ENCODE measurements around the gene LILRA6. TPM values are rescaled to one million over a fixed set of nuclear protein-coding genes. Genes with fewer than 3 reads are reported as not detected.

LILRA6 gene
- total and polyA plus RNA-seq, 10 of the 15 experiments (the other 5 are each of a cell fraction or from before 2014, with no cell fraction given): 0.04 to 1.7 (median 0.09) TPM; not detected in 2

DNA sequence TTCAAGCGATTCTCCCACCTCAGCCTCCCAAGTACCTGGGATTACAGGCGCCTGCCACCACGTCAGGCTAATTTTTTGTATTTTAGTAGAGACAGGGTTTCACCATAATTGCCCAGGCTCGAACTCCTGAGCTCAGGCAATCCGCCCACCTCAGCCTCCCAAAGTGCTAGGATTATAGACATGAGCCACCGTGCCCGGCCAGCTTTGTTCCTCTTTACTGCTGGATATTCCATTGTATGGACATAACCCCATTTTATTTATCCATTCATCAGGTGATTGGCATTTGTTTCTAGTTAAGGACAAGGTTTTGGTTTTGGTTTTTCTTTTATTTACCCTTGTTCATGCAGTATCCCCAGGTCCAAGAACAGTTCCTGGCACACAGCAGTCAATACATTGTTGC lies 46.1 kb downstream of the LILRA6 start:
- intact Hi-C loops (cut with micrococcal nuclease; ENCODE audit: unreplicated experiment) (no loop called here), in situ Hi-C loops (cut with MboI) (no loop called here)
- no peaks in the 10 kb centered on the region for H4K20me1 ChIP-seq (ENCODE audit: control insufficient read depth, insufficient read depth)
- no peak overlapping the region for H2AFZ ChIP-seq (ENCODE audit: control insufficient read depth, low read depth, low read length)
- H3K9me3 ChIP-seq (replicated peaks; ENCODE audit: control insufficient read depth, insufficient read depth, low read length): no peaks in the 10 kb centered on the region
- no peak for FAIRE-seq
- no peak overlapping the region for H3K27ac ChIP-seq (ENCODE audit: control insufficient read depth, insufficient read depth)
- peaks cover 2 to 4% of the 10 kb centered on the region in 2 experiments; a peak in 3 of 4 replicates for H3K36me3 ChIP-seq (ENCODE audit: control insufficient read depth in 2 of 2, insufficient read depth in 2 of 2, low read length in 1 of 2)
- no peak for DNase-seq (ENCODE audit: low read depth, low spot score)
- no peaks in the 10 kb centered on the region for H3K27me3 ChIP-seq (replicated peaks in 1 of 2; ENCODE audit: control insufficient read depth in 2 of 2, insufficient read depth in 2 of 2, low read length in 1 of 2)
- POLR2A ChIA-PET: no interaction called here
- BruUV-seq (replicated peaks): no TSS peak
- ATAC-seq: no peak
- H3K4me1 ChIP-seq (ENCODE audit: control insufficient read depth, insufficient read depth, low read length): peaks cover 7% of the 10 kb centered on the region
- no peak overlapping the region for H3K4me2 ChIP-seq (ENCODE audit: control insufficient read depth, insufficient read depth)
- 96% methylated on average over 7 of the region's 7 CpGs for WGBS (ENCODE audit: insufficient coverage, insufficient replicate concordance, low lambda C conversion rate, missing lambda C conversion rate)
- SMC1A ChIA-PET (ENCODE audit: uncharacterized antibody, unreplicated experiment): no interaction called here
- RAD21 ChIA-PET (ENCODE audit: unreplicated experiment): no interaction called here
- peaks cover 20% of the 10 kb centered on the region for H3K79me2 ChIP-seq (ENCODE audit: control insufficient read depth, insufficient read depth, low read length)
- no peak overlapping the region for H3K9ac ChIP-seq (ENCODE audit: control insufficient read depth, insufficient read depth, low read length)
- CTCF ChIA-PET: no interaction called here
- H3K4me3 ChIP-seq: no peak overlapping the region
- no peak for TF ChIP-seq SIX5 (IDR thresholded peaks at IDR 0.05; ENCODE audit: low read depth, low read length, severe bottlenecking)
- TF ChIP-seq LARP7 (IDR thresholded peaks at IDR 0.05): no peak
- TF ChIP-seq, protein P1, sequence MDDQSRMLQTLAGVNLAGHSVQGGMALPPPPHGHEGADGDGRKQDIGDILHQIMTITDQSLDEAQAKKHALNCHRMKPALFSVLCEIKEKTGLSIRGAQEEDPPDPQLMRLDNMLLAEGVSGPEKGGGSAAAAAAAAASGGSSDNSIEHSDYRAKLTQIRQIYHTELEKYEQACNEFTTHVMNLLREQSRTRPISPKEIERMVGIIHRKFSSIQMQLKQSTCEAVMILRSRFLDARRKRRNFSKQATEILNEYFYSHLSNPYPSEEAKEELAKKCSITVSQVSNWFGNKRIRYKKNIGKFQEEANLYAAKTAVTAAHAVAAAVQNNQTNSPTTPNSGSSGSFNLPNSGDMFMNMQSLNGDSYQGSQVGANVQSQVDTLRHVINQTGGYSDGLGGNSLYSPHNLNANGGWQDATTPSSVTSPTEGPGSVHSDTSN (IDR thresholded peaks at IDR 0.05; ENCODE audit: insufficient replicate concordance, low read depth, low read length): no peak
- TF ChIP-seq, protein P2, sequence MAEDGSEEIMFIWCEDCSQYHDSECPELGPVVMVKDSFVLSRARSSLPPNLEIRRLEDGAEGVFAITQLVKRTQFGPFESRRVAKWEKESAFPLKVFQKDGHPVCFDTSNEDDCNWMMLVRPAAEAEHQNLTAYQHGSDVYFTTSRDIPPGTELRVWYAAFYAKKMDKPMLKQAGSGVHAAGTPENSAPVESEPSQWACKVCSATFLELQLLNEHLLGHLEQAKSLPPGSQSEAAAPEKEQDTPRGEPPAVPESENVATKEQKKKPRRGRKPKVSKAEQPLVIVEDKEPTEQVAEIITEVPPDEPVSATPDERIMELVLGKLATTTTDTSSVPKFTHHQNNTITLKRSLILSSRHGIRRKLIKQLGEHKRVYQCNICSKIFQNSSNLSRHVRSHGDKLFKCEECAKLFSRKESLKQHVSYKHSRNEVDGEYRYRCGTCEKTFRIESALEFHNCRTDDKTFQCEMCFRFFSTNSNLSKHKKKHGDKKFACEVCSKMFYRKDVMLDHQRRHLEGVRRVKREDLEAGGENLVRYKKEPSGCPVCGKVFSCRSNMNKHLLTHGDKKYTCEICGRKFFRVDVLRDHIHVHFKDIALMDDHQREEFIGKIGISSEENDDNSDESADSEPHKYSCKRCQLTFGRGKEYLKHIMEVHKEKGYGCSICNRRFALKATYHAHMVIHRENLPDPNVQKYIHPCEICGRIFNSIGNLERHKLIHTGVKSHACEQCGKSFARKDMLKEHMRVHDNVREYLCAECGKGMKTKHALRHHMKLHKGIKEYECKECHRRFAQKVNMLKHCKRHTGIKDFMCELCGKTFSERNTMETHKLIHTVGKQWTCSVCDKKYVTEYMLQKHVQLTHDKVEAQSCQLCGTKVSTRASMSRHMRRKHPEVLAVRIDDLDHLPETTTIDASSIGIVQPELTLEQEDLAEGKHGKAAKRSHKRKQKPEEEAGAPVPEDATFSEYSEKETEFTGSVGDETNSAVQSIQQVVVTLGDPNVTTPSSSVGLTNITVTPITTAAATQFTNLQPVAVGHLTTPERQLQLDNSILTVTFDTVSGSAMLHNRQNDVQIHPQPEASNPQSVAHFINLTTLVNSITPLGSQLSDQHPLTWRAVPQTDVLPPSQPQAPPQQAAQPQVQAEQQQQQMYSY (CRISPR knock-in tag; IDR thresholded peaks at IDR 0.05): no peak
- TF ChIP-seq, protein P3, sequence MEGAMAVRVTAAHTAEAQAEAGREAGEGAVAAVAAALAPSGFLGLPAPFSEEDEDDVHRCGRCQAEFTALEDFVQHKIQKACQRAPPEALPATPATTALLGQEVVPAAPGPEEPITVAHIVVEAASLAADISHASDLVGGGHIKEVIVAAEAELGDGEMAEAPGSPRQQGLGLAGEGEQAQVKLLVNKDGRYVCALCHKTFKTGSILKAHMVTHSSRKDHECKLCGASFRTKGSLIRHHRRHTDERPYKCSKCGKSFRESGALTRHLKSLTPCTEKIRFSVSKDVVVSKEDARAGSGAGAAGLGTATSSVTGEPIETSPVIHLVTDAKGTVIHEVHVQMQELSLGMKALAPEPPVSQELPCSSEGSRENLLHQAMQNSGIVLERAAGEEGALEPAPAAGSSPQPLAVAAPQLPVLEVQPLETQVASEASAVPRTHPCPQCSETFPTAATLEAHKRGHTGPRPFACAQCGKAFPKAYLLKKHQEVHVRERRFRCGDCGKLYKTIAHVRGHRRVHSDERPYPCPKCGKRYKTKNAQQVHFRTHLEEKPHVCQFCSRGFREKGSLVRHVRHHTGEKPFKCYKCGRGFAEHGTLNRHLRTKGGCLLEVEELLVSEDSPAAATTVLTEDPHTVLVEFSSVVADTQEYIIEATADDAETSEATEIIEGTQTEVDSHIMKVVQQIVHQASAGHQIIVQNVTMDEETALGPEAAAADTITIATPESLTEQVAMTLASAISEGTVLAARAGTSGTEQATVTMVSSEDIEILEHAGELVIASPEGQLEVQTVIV (IDR thresholded peaks at IDR 0.05; ENCODE audit: borderline replicate concordance, partially characterized antibody): no peak
- no peak for TF ChIP-seq EED (IDR thresholded peaks at IDR 0.05; ENCODE audit: low read depth)
- TF ChIP-seq, protein P4, sequence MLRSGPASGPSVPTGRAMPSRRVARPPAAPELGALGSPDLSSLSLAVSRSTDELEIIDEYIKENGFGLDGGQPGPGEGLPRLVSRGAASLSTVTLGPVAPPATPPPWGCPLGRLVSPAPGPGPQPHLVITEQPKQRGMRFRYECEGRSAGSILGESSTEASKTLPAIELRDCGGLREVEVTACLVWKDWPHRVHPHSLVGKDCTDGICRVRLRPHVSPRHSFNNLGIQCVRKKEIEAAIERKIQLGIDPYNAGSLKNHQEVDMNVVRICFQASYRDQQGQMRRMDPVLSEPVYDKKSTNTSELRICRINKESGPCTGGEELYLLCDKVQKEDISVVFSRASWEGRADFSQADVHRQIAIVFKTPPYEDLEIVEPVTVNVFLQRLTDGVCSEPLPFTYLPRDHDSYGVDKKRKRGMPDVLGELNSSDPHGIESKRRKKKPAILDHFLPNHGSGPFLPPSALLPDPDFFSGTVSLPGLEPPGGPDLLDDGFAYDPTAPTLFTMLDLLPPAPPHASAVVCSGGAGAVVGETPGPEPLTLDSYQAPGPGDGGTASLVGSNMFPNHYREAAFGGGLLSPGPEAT (IDR thresholded peaks at IDR 0.05; ENCODE audit: low read depth): no peak
- TF ChIP-seq JUND (IDR thresholded peaks at IDR 0.05; ENCODE audit: low read depth, low read length): no peak
- TF ChIP-seq MEF2B (IDR thresholded peaks at IDR 0.05; ENCODE audit: partially characterized antibody, poor library complexity, severe bottlenecking): no peak
- TF ChIP-seq ZNF274 (IDR thresholded peaks at IDR 0.05; ENCODE audit: insufficient read depth, insufficient read length): no peak
- no peak for TF ChIP-seq NFYA (IDR thresholded peaks at IDR 0.05; ENCODE audit: borderline replicate concordance, low read depth, low read length)
